Stimulated activated CD8-positive, alpha-beta memory T cell treated with anti-CD3 and anti-CD28 coated beads, Interleukin-7, amount 100 ng/mL, for 4 hours (primary cell): ENCODE measurements around the gene NLRP10.
"Not testable (repeated sequence)": the region's sequence is repeated elsewhere in the genome, so short reads cannot be mapped to it uniquely, and the experiment has no call there.

Experiments used
- DNase-seq, 2 donors: peaks; one replicate each; pipeline ENCODE4 v3.0.0-alpha.2; 2020; ENCODE audit warnings: low read depth in 2 of 2

Gene NLRP10, protein sequence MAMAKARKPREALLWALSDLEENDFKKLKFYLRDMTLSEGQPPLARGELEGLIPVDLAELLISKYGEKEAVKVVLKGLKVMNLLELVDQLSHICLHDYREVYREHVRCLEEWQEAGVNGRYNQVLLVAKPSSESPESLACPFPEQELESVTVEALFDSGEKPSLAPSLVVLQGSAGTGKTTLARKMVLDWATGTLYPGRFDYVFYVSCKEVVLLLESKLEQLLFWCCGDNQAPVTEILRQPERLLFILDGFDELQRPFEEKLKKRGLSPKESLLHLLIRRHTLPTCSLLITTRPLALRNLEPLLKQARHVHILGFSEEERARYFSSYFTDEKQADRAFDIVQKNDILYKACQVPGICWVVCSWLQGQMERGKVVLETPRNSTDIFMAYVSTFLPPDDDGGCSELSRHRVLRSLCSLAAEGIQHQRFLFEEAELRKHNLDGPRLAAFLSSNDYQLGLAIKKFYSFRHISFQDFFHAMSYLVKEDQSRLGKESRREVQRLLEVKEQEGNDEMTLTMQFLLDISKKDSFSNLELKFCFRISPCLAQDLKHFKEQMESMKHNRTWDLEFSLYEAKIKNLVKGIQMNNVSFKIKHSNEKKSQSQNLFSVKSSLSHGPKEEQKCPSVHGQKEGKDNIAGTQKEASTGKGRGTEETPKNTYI

DNA sequence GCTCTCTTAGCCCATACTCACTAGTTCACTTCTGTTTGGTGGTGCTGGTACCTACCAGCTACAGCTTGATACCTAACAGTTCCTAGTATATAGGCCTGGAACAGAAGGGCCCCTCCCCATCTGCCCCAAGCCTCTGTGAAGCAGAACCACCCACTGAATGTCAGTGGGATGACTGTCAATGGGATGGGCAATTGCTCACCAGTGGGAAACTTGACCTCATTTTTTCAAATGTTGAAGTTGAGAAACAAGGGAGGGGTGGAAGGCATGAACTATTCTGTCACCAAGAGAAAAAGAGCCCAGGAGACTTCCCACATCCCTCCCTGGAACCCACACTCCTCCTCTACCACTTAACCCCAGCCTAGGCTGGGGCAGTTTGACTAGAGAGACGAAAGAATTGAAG lies at the start of gene NLRP10:
Gene NLRP10, minus strand, starts transcription at position 62 of the 400 bp plus-strand sequence. CDS start 1,952 bp downstream, outside the sequence.
- no peak for DNase-seq

- DNase-seq = no peak
Measured at GRCh38 chr11:8013833-8014232, 48.6 kb upstream of the NLRP10 start.

DNA sequence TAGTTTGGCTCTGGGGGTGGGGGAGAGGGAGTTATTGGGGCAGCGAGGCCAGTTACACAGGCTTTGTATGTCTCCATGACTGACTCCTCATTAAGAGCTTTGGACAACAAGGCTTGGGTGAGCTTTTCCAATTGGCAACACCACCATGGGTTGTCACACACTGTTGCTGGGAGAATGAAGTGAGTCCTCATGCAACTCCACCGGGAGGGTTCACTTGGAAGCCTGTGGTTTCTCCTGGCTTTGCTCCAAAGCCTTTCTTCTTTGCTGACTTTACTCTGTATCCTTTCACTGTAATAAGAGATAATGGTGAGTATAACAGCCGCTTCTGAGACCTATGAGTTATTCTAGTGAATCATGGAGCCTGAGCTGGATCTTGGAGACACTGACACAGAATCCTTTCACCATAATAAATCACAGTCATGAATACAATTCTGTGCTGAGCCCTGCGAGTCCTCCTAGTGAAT lies 46.8 kb upstream of the NLRP10 start:
- no peak for DNase-seq

DNA sequence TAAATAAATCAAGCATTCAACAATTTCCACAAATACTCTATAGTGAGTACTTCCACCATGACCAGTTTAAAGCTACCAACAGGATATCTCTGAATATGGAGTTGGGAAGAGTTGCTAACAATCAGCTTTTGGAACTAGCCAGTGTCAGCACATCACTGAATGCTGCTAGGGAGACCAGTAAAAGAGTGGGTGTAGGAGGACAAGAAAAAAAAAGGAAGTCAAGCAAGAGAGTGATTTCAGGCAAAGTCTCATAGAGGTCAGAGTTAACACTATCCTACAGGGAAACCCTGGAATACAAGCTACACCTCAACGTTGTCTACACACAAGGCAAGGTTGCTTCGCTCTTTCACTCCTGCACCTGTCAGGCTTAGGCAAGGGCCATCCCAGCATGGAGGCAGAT lies 46.1 kb upstream of the NLRP10 start:
- DNase-seq = no peak

DNA sequence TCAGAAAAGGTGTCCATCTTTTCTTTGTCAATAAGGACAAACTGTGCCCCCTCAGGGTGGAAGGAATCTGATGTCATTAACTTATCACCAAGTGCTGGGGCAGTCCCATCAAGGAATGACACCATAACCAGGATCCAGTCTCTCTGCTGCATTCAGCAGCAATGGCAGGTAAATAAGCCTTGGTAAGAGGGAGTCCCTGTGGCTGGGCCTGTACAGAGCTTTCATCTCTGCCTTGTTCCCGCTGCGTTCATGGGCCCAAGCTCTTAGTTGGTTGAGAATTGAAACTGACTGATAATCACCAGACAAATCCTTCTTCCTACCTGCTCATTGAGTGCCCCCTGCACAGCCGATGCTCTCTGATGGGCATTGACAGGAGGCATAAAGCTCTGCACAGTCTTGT lies 44.6 kb upstream of the NLRP10 start:
- DNase-seq = no peak

GRCh38 chr11:8008212-8008611 lies 43.0 kb upstream of the NLRP10 start:
- DNase-seq = no peak

DNA sequence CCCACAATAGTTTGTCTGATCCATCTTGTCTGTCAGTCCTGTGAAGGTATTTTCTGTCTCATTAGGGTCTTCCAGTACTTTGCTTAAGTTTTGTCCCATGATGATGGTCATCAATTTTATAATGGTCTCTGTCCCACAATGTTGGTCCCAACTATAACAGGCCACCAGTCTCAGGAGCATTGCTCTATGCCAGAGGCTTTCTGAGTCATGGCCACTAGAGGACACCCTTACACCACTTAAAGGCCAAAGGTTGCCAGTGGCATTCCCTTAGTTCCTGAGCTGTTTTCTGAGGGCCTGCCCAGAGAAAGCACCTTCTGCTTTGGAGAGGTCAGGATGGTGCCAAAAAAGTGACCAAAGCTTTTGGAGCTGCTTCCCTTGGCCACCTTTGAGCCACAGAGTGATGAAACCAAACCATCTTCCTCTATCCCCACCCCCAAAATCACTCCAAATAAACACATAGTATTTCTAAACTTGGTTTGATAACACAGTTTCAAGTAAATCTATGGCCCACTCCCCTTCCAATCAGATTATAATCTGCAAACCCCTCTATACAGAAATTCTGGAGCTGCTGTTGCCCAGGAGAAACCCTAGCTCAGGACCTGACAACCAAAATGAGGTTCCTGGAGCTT lies 41.2 kb upstream of the NLRP10 start:
- no peak for DNase-seq

GRCh38 chr11:8005556-8005955 lies 40.3 kb upstream of the NLRP10 start:
- no peak for DNase-seq

- no peak for DNase-seq
Measured at GRCh38 chr11:8004008-8004407, 38.8 kb upstream of the NLRP10 start.

DNA sequence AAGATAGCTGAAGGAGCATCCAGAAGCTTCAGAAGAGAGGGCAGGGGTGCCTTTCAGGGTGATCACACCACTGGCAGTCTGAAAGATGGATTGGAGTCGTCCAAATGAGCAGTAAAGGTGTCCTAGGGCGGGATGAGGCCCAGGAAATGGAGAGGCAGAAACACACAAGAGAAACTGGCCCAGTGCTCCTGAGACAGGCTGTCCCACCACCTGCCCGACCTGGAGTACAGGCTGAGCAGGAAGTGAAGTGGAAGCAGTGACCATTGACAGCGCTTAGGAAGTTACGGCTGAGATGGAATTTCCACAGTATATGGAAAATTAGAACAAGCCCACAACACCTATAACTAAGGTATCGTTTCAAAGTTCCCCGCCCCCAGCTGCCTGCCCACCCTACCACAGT lies 37.9 kb upstream of the NLRP10 start:
- no peak for DNase-seq

DNA sequence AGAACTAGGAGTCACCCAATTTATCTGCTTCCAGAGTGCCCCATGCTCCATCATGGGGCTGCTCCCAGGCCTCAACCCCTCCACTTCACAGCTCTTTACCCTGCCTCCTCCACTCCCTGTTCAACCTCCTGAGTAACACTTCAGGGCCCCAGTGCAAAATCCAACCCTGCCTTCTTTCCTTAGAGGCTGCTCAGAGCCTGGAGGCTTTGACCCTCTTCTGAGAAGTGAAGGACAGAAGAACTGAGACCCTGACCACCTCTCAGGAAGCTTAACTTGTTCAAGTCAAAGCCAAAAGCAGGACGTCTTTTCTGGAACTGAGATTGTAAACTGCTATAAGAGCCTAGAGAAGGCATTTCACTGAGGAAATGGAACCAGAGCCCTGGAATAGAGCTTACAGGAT lies 37.4 kb upstream of the NLRP10 start:
- DNase-seq = no peak

DNA sequence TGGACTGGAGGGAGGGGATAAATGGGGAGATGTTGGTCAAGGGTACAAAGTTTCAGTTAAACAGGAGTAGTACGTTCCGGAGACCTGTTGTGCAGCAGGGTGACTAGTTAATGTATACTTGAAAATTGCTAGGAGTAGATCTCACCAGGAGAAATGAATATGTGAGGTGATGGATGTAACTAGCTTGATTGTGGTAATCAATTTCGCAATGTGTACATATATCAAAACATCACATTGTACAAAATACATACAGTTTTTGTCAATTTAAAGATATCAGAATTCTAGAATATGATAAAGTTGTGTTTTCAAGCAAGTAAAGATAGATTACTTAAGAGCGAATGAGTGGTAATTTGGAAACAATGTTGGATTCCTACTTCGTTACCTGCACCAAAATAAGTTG lies 35.1 kb upstream of the NLRP10 start:
- DNase-seq = no peak

DNA sequence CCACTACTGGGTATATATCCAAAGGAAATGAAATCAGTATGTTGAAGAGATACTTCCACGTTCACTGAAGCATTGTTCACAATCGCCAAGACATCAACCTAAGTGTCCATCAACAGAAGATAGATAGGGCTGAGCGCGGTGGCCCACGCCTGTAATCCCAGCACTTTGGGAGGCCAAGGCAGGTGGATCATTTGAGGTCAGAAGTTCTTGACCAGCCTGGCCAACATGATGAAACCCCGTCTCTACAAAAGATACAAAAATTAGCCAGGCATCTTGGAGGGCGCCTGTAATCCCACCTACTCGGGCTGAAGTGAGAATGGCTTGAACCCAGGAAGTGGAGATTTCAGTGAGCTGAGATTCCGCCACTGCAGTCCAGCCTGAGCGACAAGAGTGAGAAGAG lies 34.5 kb upstream of the NLRP10 start:
- DNase-seq = no peak

DNA sequence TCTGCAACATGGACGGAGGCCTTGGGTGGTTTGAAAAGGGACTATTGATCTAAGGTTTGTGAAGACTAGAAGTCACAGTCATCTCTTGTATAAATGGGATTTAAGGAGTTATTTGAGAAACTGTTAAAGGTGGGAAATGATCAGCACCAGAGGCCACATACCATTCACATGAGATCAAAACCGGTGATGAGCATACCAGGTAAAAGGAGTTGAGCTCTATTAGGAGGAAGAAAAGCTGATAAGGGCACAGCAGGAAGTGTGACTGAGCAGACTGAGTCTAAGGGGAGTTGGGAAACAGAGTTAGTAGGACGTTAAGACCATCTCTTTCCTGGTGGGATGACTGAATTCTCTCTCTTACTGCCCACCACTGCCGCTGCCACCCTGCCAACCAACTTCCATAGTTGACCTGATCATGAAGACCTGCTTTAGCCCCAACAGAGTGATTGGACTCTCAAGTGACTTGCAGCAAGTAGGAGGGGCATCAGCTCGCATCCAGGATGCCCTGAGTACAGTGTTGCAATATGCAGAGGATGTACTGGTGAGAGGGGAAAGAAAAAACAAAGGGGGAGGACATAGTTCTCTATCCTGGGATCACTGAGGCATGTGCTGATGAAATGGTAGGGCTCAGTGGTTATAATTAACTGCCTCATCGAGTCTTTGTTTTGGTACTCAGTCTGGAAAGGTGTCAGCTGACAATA lies 29.5 kb upstream of the NLRP10 start:
- no peak for DNase-seq

- DNase-seq = not testable (repeated sequence)
Measured at GRCh38 chr11:7987560-7987883, 22.3 kb upstream of the NLRP10 start.

- peak; percentile 76 to 89 for DNase-seq
Measured at GRCh38 chr11:7986768-7987559, 21.7 kb upstream of the NLRP10 start, which contains the start of gene EIF3F. Gene EIF3F (plus strand): TSS chr11:7987337. CDS start chr11:7987353, 16 bp downstream.

DNA sequence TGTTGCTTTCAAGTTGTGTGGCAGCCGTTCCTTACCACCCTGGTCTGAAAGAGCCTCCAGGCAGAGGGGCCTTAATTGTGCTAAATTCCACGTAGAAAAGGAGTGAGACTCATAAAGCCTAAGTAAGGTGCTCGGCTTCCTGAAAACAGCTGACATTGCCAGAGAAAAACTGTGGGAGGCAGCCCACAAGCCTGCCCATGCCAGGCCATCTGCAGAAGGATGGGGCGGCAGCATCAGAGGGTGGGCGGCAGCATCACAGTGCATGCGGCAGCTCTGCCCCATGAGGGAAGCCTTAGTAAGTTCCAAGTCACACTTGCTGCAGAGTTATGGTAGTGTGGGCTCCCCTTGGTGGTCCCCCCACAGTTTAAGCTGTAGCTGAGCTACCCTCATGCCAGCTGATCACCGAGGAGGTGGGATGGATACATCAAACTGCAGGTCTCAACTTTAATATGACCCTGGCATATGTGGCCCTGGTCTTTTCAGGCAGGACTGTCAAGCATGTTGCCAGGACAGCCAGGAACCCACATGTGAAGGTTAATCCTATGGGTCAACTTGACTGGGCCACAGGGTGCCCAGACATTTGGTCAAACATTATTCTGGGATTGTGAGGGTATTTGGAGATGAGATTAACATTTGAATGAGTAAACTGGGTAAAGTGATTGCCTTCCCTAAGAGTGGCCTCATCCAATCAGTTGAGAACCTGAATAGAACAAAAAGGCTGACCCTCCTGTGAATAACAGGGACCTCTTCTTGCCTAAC lies 18.8 kb upstream of the NLRP10 start:
- no peak for DNase-seq

DNA sequence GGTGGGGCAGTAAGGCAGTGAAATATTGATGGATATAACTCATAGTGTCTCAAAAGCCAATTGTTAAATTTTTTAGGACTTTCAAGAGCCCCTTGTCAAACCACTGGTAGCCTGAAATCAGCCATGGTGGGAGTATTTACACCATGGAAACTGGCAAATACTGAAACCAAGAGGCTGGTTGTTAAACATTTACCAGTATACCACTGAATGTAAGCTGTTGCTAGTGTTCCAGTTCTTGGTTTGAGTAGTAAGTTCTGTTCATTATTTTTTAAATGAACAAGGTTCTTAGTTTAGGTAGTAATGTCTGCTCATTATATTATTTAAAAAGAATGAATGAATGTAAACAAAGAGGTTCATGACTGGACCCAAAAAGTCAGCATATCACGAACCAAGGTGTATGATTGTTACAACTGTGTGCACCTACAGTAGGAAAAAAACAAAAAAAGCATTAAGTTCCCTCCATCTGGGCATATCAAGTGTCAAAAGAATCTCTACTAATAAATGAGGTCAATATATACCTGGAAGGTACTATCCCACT lies 17.4 kb upstream of the NLRP10 start:
- DNase-seq = no peak

GRCh38 chr11:7981619-7982157 lies 16.4 kb upstream of the NLRP10 start:
- no peak for DNase-seq
